H9 (cell line): ENCODE measurements around the gene HIPK2. TPM values are rescaled to one million over a fixed set of nuclear protein-coding genes. Genes with fewer than 3 reads are reported as not detected.

Experiments
- DNase-seq: peaks from one replicate; pipeline ENCODE4 v3.0.0-alpha.2; 2017
- H2AFZ ChIP-seq: one replicate; pipeline ENCODE4 v1.6.1; 2013; ENCODE audit warnings: mild to moderate bottlenecking, low read length, control low read depth, moderate library complexity
- H2AK5ac ChIP-seq: 2 replicates; pipeline ENCODE4 v1.6.1; 2013; ENCODE audit warnings: low read length, control low read depth, mixed read lengths; ENCODE audit not compliant: insufficient read length
- H2BK120ac ChIP-seq: one replicate; pipeline ENCODE4 v1.6.1; 2013; ENCODE audit warnings: low read depth, mild to moderate bottlenecking, low read length, control low read depth, inconsistent platforms; ENCODE audit not compliant: poor library complexity, severe bottlenecking
- H2BK12ac ChIP-seq: 2 replicates; pipeline ENCODE4 v1.6.1; 2013; ENCODE audit warnings: low read length, control low read depth, mixed read lengths, low read depth; ENCODE audit not compliant: insufficient read length
- H2BK15ac ChIP-seq: 2 replicates; pipeline ENCODE4 v1.6.1; 2013; ENCODE audit warnings: low read depth, low read length, control low read depth
- H2BK20ac ChIP-seq: one replicate; pipeline ENCODE4 v1.6.1; 2013; ENCODE audit warnings: low read depth, mild to moderate bottlenecking, low read length, control low read depth, inconsistent platforms; ENCODE audit not compliant: poor library complexity, severe bottlenecking
- H2BK5ac ChIP-seq: 2 replicates; pipeline ENCODE4 v1.6.1; 2013; ENCODE audit warnings: low read length, control low read depth, mixed read lengths; ENCODE audit not compliant: insufficient read length
- H3K14ac ChIP-seq: 2 replicates; pipeline ENCODE4 v1.6.1; 2013; ENCODE audit warnings: low read length, control low read depth; ENCODE audit not compliant: insufficient read depth
- H3K18ac ChIP-seq: 2 replicates; pipeline ENCODE4 v1.6.1; 2013; ENCODE audit warnings: low read depth, mild to moderate bottlenecking, mixed read lengths, low read length, control low read depth; ENCODE audit not compliant: insufficient read length
- H3K23ac ChIP-seq: 2 replicates; pipeline ENCODE4 v1.6.1; 2013; ENCODE audit warnings: low read length, control low read depth, mixed read lengths, low read depth; ENCODE audit not compliant: insufficient read length
- H3K23me2 ChIP-seq: 2 replicates; pipeline ENCODE4 v1.6.1; 2013; ENCODE audit warnings: low read depth, mild to moderate bottlenecking, mixed read lengths, low read length, control low read depth; ENCODE audit not compliant: insufficient read length, poor library complexity, severe bottlenecking
- H3K27ac ChIP-seq: 2 replicates; pipeline ENCODE4 v1.5.1; 2013; ENCODE audit warnings: low read length, control low read depth, mixed read lengths, low read depth; ENCODE audit not compliant: insufficient read length
- H3K27me3 ChIP-seq: 2 replicates; pipeline ENCODE4 v1.6.1; 2013; ENCODE audit warnings: low read length, control low read depth, inconsistent platforms; ENCODE audit not compliant: insufficient read depth
- H3K4ac ChIP-seq: 2 replicates; pipeline ENCODE4 v1.6.1; 2013; ENCODE audit warnings: low read depth, mild to moderate bottlenecking, control low read depth, inconsistent platforms, low read length, moderate library complexity
- H3K4me1 ChIP-seq: 2 replicates; pipeline ENCODE4 v1.6.1; 2013; ENCODE audit warnings: low read length, control low read depth, inconsistent platforms; ENCODE audit not compliant: insufficient read depth
- H3K4me2 ChIP-seq: 2 replicates; pipeline ENCODE4 v1.6.1; 2013; ENCODE audit warnings: low read length, control low read depth, mixed read lengths; ENCODE audit not compliant: insufficient read length, insufficient read depth
- H3K56ac ChIP-seq: 2 replicates; pipeline ENCODE4 v1.6.1; 2013; ENCODE audit warnings: low read depth, mild to moderate bottlenecking, mixed read lengths, low read length, control low read depth; ENCODE audit not compliant: insufficient read length
- H3K79me1 ChIP-seq: 2 replicates; pipeline ENCODE4 v1.6.1; 2013; ENCODE audit warnings: low read depth, mild to moderate bottlenecking, moderate library complexity, low read length, control low read depth, inconsistent platforms; ENCODE audit not compliant: insufficient read depth, poor library complexity, severe bottlenecking
- H3K79me2 ChIP-seq: 2 replicates; pipeline ENCODE4 v1.6.1; 2013; ENCODE audit warnings: low read length, control low read depth, inconsistent platforms; ENCODE audit not compliant: insufficient read depth
- H3K9ac ChIP-seq: 2 replicates; pipeline ENCODE4 v1.6.1; 2013; ENCODE audit warnings: low read length, control low read depth, mixed read lengths; ENCODE audit not compliant: insufficient read length; ENCODE audit errors: extremely low read depth
- H3K9me3 ChIP-seq: one replicate; pipeline ENCODE4 v1.6.1; 2013; ENCODE audit warnings: low read depth, low read length, inconsistent platforms; ENCODE audit not compliant: control insufficient read depth
- H3T11ph ChIP-seq: one replicate; pipeline ENCODE4 v1.6.1; 2013; ENCODE audit warnings: mild to moderate bottlenecking, low read length, control low read depth, inconsistent platforms
- H4K20me1 ChIP-seq: one replicate; pipeline ENCODE4 v1.6.1; 2013; ENCODE audit not compliant: control insufficient read depth, insufficient read length, insufficient read depth
- H4K5ac ChIP-seq: 2 replicates; pipeline ENCODE4 v1.6.1; 2013; ENCODE audit warnings: low read depth, mild to moderate bottlenecking, mixed read lengths, low read length, control low read depth; ENCODE audit not compliant: insufficient read length
- H4K8ac ChIP-seq: replicated peaks from 2 replicates; pipeline ENCODE4 v1.6.1; 2013; ENCODE audit warnings: low read length, control low read depth, mixed read lengths, low read depth; ENCODE audit not compliant: insufficient read length
- H4K91ac ChIP-seq: 2 replicates; pipeline ENCODE4 v1.6.1; 2013; ENCODE audit warnings: low read depth, mild to moderate bottlenecking, moderate library complexity, mixed read lengths, low read length, control low read depth; ENCODE audit not compliant: insufficient read length
- H3K27ac Mint-ChIP-seq, 3 experiments: 2 replicates in 2 of 3; 3 replicates in 1 of 3; pipeline ENCODE4 v1.8.0; 2020 to 2021; ENCODE audit warnings: mixed read lengths in 3 of 3, mild to moderate bottlenecking in 1 of 3, moderate library complexity in 1 of 3
- H3K27me3 Mint-ChIP-seq: 2 replicates; pipeline ENCODE4 v1.8.0; 2021; ENCODE audit warnings: low read depth, mild to moderate bottlenecking, moderate library complexity, mixed read lengths
- H3K36me3 Mint-ChIP-seq, 3 experiments: 2 replicates in 2 of 3; 3 replicates in 1 of 3; pipeline ENCODE4 v1.8.0; 2020 to 2021; ENCODE audit warnings: low read depth in 3 of 3, mixed read lengths in 3 of 3; ENCODE audit not compliant: insufficient read depth in 1 of 3
- H3K4me1 Mint-ChIP-seq, 2 experiments: 2 replicates each; pipeline ENCODE4 v1.8.0; 2020; ENCODE audit warnings: mixed read lengths in 2 of 2
- H3K4me3 Mint-ChIP-seq, 2 experiments: 2 replicates in 1 of 2; 3 replicates in 1 of 2; pipeline ENCODE4 v1.8.0; 2020 to 2021; ENCODE audit warnings: mild to moderate bottlenecking in 2 of 2, mixed read lengths in 2 of 2, moderate library complexity in 1 of 2
- H3K9me3 Mint-ChIP-seq, 2 experiments: 2 replicates in 1 of 2; 3 replicates in 1 of 2; pipeline ENCODE4 v1.8.0; 2020; ENCODE audit warnings: mild to moderate bottlenecking in 2 of 2, mixed read lengths in 2 of 2, moderate library complexity in 1 of 2
- WGBS: extraction: QIAGEN DNeasy Blood & Tissue Kit; methylation state at CpG from one replicate; pipeline ENCODE4 v1.1.7; 2013; ENCODE audit warnings: missing lambda C conversion rate, low lambda C conversion rate, mixed read lengths; ENCODE audit not compliant: insufficient read length; ENCODE audit errors: extremely low coverage; 5-methylcytosine and 5-hydroxymethylcytosine counted together
- total RNA-seq: library from RNA; stranded (reverse); gene quantifications from 2 replicates; pipeline ENCODE4 v1.2.1, GENCODE V29; 2021
- TF ChIP-seq, protein P1 (sequence below): fragments of 200-600 bp; sonication (generic); conservative IDR thresholded peaks from 3 replicates; pipeline ENCODE4 v1.8.0; 2021; ENCODE audit warnings: antibody characterized with exemption, mild to moderate bottlenecking

The HIPK2 gene
- total RNA-seq, 1 experiment from 2014 or later = 21.9 TPM

DNA sequence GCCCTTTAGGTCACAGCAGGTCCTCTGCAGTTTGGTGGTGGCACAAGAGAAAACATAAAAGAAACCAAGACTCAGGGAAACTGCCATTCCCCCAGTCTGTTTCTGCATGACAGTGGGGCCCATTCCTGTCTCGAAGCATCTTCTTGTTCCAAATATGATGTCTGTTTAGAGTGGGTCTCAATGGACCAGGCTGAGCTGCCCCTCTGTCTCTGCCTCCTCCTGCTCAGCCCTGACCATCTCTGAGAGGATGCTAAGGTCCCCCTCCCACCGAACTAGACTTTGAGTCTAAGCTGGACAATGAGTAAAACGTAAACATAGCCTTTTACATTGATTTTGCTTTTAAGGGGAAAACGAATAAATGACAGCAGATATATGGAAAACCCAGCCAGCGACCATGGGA is 213.9 kb downstream of the HIPK2 start:
- Histone ChIP-seq H3K14ac (no peak overlapping the region), H2BK5ac (no peak overlapping the region), H3K27ac (no peak overlapping the region), H4K5ac (no peak overlapping the region), H4K8ac (no peak overlapping the region), H2BK15ac (no peak overlapping the region), H2AK5ac (no peak overlapping the region), H4K91ac (no peak overlapping the region), H3K4me2 (no peak overlapping the region), H3K79me2 (no peaks in the 10 kb centered on the region), H3K4ac (no peak overlapping the region), H2BK12ac (no peak overlapping the region), H3K9me3 (no peaks in the 10 kb centered on the region), H3K79me1 (no peaks in the 10 kb centered on the region), H3K4me1 (no peaks in the 10 kb centered on the region), H3K9ac (no peak overlapping the region), H3K23ac (no peak overlapping the region), H3K27me3 (no peaks in the 10 kb centered on the region), H4K20me1 (no peaks in the 10 kb centered on the region), H2BK120ac (no peak overlapping the region), H3T11ph (no peak overlapping the region), H2BK20ac (no peak overlapping the region), H2AFZ (no peak overlapping the region), H3K56ac (no peak overlapping the region), H3K18ac (no peak overlapping the region), H3K23me2 (no peaks in the 10 kb centered on the region)
- DNase-seq = no peak
- no peaks in the 10 kb centered on the region for H3K9me3 Mint-ChIP-seq
- peaks cover 0 to 8% (median 0%) of the 10 kb centered on the region in 3 experiments; a peak in 3 of 7 replicates for H3K36me3 Mint-ChIP-seq
- no CpG with 5 or more reads among the region's 5 CpGs for WGBS
- TF ChIP-seq, protein P1, sequence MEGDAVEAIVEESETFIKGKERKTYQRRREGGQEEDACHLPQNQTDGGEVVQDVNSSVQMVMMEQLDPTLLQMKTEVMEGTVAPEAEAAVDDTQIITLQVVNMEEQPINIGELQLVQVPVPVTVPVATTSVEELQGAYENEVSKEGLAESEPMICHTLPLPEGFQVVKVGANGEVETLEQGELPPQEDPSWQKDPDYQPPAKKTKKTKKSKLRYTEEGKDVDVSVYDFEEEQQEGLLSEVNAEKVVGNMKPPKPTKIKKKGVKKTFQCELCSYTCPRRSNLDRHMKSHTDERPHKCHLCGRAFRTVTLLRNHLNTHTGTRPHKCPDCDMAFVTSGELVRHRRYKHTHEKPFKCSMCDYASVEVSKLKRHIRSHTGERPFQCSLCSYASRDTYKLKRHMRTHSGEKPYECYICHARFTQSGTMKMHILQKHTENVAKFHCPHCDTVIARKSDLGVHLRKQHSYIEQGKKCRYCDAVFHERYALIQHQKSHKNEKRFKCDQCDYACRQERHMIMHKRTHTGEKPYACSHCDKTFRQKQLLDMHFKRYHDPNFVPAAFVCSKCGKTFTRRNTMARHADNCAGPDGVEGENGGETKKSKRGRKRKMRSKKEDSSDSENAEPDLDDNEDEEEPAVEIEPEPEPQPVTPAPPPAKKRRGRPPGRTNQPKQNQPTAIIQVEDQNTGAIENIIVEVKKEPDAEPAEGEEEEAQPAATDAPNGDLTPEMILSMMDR = no peak
- H3K27me3 Mint-ChIP-seq = peaks cover 2% of the 10 kb centered on the region; the same call in 1 of the 2 replicates
- peaks cover 31 to 37% of the 10 kb centered on the region in 2 experiments for H3K4me1 Mint-ChIP-seq
- no peak overlapping the region for H3K27ac Mint-ChIP-seq
- no peak overlapping the region for H3K4me3 Mint-ChIP-seq
